GM19438 (cell line): Measurements from ENCODE around the gene AARS2.

ENCODE experiments used
- ATAC-seq: cut with Tn5 transposase; IDR thresholded peaks from one replicate; pipeline ENCODE4 v1.9.1; 2021; ENCODE audit warnings: low read depth; ENCODE audit not compliant: unreplicated experiment

The AARS2 gene

GRCh38 chr6:44278315-44278714 lies 34.8 kb downstream of the AARS2 start:
- ATAC-seq = no peak

- no peak for ATAC-seq
Measured at GRCh38 chr6:44277763-44278162, 35.4 kb downstream of the AARS2 start.

GRCh38 chr6:44276667-44277640 lies 36.2 kb downstream of the AARS2 start:
- no peak for ATAC-seq

GRCh38 chr6:44275749-44276648 lies 37.1 kb downstream of the AARS2 start:
- ATAC-seq = no peak

- no peak for ATAC-seq
Measured at GRCh38 chr6:44275271-44275748, 37.8 kb downstream of the AARS2 start.

- no peak for ATAC-seq
Measured at GRCh38 chr6:44273617-44274016, 39.5 kb downstream of the AARS2 start.

GRCh38 chr6:44272999-44273566 lies 40.1 kb downstream of the AARS2 start:
- no peak for ATAC-seq

- no peak for ATAC-seq
Measured at GRCh38 chr6:44272529-44272928, 40.6 kb downstream of the AARS2 start.

GRCh38 chr6:44271914-44272313 lies 41.2 kb downstream of the AARS2 start:
- ATAC-seq = no peak

- ATAC-seq = no peak
Measured at GRCh38 chr6:44271406-44271723, 41.8 kb downstream of the AARS2 start.

GRCh38 chr6:44270526-44271405 lies 42.4 kb downstream of the AARS2 start:
- no peak for ATAC-seq

- no peak for ATAC-seq
Measured at GRCh38 chr6:44269921-44270525, 43.1 kb downstream of the AARS2 start, which contains the start of gene TMEM151B. Gene TMEM151B, plus strand, starts transcription at chr6:44270450. Its CDS starts 293 bp downstream, at chr6:44270743.

GRCh38 chr6:44269178-44269920 lies 43.8 kb downstream of the AARS2 start:
- ATAC-seq = no peak

GRCh38 chr6:44268095-44268628 lies 45.0 kb downstream of the AARS2 start:
- no peak for ATAC-seq

- no peak for ATAC-seq
Measured at GRCh38 chr6:44267252-44267651, 45.9 kb downstream of the AARS2 start.

GRCh38 chr6:44266347-44266746 lies 46.8 kb downstream of the AARS2 start:
- ATAC-seq = peak; percentile 29

- ATAC-seq = no peak
Measured at GRCh38 chr6:44265722-44266233, 47.4 kb downstream of the AARS2 start.

- peak; percentile 38 for ATAC-seq
Measured at GRCh38 chr6:44265007-44265721, 48.0 kb downstream of the AARS2 start, which contains the start of gene NFKBIE. Gene NFKBIE, minus strand, starts transcription at chr6:44265551. Its CDS starts 205 bp downstream, at chr6:44265346.
